Diencephalon (tissue), 1 donor: ENCODE results near the gene OR5B17. TPM values are rescaled to one million over a fixed set of nuclear protein-coding genes. Genes with fewer than 3 reads are reported as not detected.

Source experiments
- total RNA-seq: library from RNA; depleted of rRNA; stranded (reverse); fragments of >200 nt; gene quantifications from one replicate; pipeline ENCODE4 v1.2.3, GENCODE V29; 2014

OR5B17 gene
- total RNA-seq, result not detected

GRCh38 chr11:58358969-58359368 lies at the start of gene OR5B17:
Gene OR5B17 (minus strand): TSS chr11:58359069. CDS start chr11:58359069, 0 bp downstream.

GRCh38 chr11:58406774-58407173 lies 47.9 kb upstream of the OR5B17 start, which contains the start of gene OR5B3:
Gene OR5B3 (minus strand): TSS chr11:58406874. CDS start chr11:58403409, 3,465 bp downstream.

Other genes starting within 250 kb of the OR5B17 start
- gene OR9I1, start 233.5 kb downstream of the OR5B17 start, total RNA-seq, result not detected
- gene OR9Q2, start 170.0 kb downstream of the OR5B17 start, total RNA-seq, result not detected
- gene OR1S2, start 154.9 kb downstream of the OR5B17 start, total RNA-seq, result not detected
- not detected for gene OR1S1, start 146.3 kb downstream of the OR5B17 start, total RNA-seq
- gene OR10Q1, start 130.2 kb downstream of the OR5B17 start, total RNA-seq, result not detected
- gene OR10W1, start 90.8 kb downstream of the OR5B17 start, total RNA-seq, result not detected
- not detected for gene OR5B3, start 47.8 kb upstream of the OR5B17 start, total RNA-seq
- not detected for gene OR5B2, start 69.1 kb upstream of the OR5B17 start, total RNA-seq
- gene OR5B12, start 83.2 kb upstream of the OR5B17 start, total RNA-seq, result not detected
- not detected for gene OR5B21, start 149.0 kb upstream of the OR5B17 start, total RNA-seq
- gene LPXN, start 216.8 kb upstream of the OR5B17 start, total RNA-seq, result 4.2 TPM
- gene ZFP91, start 220.0 kb upstream of the OR5B17 start, total RNA-seq, result 53.5 TPM